ENCODE data around the gene AR.

- TF ChIP-seq RUNX3 (IDR thresholded peaks at IDR 0.05; ENCODE audit: low read length) = no peak
- no peak for TF ChIP-seq HDAC6 (IDR thresholded peaks at IDR 0.05; ENCODE audit: unreplicated experiment)
- TF ChIP-seq POLR2A (IDR thresholded peaks at IDR 0.05; ENCODE audit: low read depth, low read length) = no peak
- no peak for TF ChIP-seq E4F1 (IDR thresholded peaks at IDR 0.05; ENCODE audit: borderline replicate concordance, partially characterized antibody)
Observed at GRCh38 chrX:67614423-67614822, 70.6 kb downstream of the AR start.

Data from GM12878 (cell line).